PC-9 (cell line): ENCODE measurements around the gene SLC5A1.

Experiments used
- CTCF ChIP-seq: fragments of 200-600 bp; sonication (generic); conservative IDR thresholded peaks from 2 replicates; pipeline ENCODE4 v1.6.1; 2017; ENCODE audit warnings: mixed run types, antibody characterized with exemption, mild to moderate bottlenecking, moderate library complexity
- EZH2 ChIP-seq: fragments of 200-600 bp; sonication (generic); IDR thresholded peaks from 2 replicates; pipeline ENCODE4 v1.8.0; 2017; ENCODE audit warnings: antibody characterized with exemption, low read depth

GRCh38 chr22:32018056-32018455 is 25.0 kb upstream of the SLC5A1 start:
- no peak for TF ChIP-seq CTCF
- no peak for TF ChIP-seq EZH2
